MV-4-11 (cell line): Measurements from ENCODE around the gene TCF7L1.

ENCODE experiments used
- DNase-seq: peaks from one replicate; lab custom pipeline; 2025; lab: John Stamatoyannopoulos, UW

TCF7L1 gene

DNA sequence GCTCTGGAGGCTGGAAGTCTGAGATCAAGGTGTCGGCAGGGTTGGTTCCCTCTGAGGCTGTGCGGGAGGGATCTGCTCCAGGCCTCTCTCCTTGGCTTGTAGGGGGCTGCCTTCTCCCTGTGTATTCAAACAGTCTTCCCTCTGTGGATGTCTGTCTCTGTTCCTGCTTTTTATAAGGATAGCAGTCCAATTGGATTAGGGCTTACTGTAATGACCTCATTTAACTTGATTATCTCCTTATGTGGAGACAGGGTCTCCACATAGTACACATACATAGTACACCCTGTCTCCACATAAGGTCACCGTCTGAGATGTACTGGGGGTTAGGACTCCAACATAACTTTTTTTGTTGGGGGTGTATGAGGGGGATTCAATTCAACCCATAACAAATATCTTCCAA, 30.5 kb downstream of the TCF7L1 start:
- no peak for DNase-seq

DNA sequence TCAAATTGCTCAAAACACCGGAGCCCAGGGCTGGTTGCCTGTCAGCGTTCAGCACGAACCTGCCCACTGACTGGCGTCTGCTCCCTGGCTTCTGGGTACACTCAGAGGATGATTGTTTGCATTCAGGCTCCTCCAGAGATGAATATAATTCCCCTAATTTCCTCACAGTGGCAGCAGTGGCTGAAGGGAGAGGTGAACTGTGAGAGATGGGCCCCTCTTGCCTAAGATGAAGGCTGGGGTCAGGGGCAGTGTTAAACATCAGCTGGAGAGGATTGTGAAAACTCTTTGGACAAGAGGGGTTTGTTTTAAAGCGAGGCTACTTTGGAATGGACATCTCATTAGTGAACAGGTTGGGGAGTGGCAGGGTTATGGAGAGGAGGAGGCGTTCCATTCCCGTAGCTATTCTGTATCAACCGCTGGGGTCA, 31.0 kb downstream of the TCF7L1 start:
- no peak for DNase-seq

DNA sequence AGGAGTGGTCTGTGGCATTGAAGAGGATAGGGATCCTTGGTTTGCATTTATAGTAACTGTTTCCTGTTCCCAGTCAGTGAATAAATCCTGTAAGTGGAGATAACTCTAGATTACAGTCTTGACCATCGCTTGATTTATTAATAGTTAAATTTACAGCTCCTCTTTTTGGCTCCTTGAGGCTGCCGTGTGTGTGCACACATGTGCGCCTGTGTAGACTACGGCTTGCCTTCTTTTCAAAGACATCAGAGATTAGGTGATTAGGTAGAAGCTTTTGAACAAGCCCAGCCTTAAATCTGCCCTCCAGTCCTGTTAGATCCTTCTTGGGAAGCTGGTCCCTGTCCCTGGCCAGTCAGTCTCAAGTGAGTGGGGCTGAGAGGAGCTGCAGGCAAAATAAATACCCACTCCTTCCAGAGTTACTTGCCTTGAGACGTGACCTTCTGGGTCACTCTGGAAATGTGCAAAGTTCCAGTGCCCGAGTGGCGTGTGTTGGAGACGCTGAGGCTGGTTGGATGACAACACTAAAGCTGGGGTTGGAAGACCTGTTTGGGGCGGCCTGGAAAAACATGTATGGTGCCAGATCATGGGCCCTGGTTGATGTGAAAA, 32.0 kb downstream of the TCF7L1 start:
- DNase-seq: no peak

DNA sequence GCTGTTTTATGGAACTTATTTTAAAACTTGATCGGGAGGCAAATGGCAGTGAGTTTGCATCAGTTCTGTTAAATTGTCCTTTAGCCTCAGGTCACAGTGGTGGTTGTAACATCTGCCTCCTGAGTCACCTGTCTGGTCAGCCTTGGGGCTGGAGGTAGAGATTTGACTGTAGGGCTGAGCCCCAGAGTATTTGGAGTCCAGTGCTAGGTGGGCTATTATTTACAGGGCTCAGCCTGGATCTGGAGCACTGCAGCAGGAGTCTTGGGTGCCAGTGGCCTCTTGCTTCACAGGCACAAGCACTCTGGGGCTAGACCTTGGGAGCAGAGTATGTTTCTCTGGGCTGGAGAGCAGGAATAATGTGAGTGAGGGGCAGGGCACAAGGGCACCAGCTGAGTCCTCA, 32.8 kb downstream of the TCF7L1 start:
- no peak for DNase-seq

DNA sequence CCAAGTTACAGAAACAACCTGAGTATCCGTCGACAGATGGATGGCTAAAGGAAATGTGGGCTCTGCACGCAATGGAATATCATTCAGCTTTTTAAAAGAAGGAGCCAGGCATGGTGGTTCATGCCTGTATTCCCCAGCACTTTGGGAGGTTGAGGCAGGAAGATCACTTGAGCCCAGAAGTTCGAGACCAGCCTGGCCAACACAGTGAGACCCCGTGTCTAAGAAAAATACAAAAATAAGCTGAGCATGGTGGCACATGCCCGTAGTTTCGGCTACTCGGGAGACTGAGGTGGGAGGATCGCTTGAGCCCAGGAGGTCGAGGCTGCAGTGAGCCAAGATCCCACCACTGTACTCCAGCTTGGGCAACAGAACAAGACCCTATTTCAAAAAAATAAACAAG, 34.3 kb downstream of the TCF7L1 start:
- no peak for DNase-seq

DNA sequence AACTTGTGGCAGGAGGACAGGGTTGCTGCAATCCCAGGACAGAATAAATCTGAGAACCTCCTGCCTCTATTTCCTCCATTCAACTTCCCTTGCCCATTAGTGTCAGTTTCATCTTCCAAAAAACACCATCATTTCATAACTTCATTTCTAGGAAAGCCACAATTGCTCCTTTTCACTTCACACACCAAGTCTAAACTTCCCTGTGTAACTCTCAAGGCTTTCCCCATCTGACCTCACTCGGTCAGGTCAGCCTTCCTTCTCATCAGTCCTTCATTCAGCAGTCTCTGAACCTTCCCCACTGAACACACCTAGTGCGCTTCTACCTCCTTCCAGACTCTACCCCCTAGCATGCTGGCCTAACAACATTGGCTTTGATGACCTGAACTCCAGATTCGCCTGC, 35.8 kb downstream of the TCF7L1 start:
- peak; percentile 51 for DNase-seq

DNA sequence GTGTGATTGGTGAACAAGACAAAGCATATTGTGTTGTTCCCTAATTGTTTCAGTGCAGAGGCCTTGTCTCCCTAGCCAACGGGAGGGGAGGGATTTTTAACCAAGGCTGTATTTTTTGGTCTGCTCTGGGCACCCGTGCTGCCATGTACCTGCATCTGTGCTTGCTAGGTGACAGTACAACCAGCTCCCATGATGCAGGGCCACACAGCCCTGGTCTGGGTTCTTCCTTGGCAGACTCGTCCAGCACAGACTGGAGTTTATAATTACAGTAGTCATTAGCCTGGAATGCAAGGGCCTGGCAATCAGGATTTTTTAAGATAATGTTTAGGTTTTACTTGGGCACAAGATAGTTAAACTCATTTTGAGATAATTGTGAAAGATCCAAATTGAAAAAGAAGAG, 36.4 kb downstream of the TCF7L1 start:
- no peak for DNase-seq

DNA sequence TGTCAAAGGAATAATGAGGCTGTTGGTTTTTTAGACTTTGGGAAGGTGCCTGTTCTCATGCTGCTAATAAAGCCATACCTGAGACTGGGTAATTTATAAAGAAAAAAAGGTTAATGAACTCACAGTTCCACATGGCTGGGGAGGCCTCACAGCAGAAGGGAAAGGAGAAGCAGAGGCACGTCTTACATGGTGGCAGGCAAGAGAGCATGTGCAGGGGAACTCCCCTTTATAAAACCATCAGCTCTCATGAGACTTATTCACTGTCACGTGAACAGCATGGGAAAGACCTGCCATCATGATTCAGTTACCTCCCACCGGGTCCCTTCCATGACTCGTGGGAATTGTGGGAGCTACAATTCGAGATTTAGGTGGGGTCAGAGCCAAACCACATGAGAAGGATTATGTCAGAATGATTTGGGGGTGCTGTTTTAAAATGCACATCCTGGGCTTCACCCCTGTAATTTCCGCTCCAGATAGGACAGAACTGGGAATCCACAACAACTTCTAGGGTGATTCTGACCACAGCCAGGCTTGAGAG, 37.8 kb downstream of the TCF7L1 start:
- DNase-seq: no peak

DNA sequence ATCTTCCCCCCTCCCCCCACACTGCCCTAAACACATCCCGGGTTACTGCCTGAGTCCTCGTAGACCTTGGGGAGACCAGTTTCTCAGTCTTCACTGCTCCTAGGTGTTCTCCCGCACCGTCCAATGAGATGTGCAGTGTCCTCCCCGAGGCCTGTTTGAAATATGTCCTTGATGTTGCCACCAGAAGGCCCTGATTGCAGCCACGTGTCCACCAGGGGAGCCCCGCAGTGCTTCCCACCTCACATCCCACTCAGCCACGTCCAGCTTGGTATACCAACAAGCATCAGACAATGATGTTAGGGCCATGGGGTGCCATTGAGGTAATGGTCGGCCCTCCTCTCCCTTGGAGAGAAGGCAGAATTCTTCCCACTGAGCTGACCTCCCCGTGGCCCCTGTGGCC, 38.7 kb downstream of the TCF7L1 start:
- no peak for DNase-seq

DNA sequence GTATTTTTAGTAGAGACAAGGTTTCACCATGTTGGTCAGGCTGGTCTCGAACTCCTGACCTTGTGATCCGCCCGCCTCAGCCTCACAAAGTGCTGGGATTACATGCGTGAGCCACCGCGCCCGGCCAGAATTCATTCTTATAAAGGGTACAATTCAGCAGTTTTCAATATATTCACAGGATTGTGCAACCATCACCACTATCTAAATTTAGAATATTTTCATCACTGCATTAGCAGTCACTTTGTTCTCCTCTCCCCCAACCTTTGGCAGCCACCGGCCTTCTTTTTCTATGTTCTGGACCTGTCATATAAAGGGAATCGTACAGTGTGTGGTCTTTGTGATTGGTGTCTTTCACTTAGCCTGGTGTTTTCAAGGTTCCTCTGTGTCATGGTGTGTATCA, 40.7 kb downstream of the TCF7L1 start:
- DNase-seq: peak; percentile 72

DNA sequence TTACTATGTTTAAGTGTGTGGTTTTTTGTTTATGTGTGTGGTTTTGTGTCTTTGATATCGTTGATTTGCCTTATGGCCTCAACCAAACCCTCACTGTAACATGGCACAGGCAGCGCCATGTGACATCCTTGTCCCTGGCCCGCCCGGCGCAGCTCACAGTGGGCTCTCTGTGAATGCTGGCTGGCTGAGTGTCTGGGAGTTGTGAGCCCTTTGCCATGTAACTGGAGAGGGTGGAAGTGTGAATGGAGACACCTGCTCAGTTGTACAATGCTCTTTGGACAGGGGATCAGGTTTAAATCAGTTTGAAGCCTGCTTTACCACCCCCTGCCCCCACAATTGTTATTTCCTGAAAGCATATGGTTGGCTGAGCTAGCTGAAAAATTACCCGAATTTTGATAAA, 41.8 kb downstream of the TCF7L1 start:
- DNase-seq: no peak

DNA sequence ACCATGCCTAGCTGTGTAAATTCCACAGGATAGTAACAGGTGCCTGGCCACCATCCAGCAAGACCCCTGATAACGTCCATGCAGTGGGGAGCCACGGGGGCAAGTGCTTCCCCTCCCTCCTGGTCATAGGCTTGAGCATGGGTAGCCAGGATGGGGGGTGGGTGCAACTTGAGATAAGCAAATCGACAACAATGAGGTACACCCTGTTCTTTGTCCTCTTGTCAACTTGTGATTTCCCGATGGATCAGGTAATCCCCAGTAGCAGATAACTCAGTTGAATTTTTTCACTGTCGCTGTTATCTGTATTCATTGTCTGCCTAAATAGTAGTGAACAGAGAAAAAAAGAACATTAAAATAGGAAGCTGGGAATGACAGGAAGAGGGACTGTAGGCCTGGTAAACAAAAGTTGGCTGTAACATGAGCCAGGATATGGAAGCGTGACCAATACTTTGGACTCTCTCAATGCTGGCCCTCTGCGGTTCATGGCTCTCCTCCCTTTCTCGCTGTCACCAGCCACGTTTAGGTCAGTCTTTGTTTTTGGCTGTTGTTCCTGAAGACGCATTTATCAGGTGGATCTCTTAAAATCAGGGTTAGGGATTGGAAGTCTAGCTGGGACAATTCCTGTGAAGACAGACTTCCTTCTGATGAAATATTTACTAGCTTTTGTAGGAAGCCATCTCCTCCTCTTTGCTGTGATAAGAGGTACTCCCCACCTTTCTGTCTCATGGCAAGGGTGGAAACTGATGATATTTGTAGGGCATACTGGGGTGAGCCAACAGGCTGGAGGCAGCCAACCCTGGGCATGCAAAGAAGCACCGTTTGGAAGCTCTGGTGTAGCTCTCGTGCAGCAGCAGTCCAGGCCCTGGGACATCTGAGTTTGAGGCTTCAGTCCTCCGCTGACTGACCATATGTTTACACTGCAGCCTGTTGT, 42.4 kb downstream of the TCF7L1 start:
- DNase-seq: no peak

DNA sequence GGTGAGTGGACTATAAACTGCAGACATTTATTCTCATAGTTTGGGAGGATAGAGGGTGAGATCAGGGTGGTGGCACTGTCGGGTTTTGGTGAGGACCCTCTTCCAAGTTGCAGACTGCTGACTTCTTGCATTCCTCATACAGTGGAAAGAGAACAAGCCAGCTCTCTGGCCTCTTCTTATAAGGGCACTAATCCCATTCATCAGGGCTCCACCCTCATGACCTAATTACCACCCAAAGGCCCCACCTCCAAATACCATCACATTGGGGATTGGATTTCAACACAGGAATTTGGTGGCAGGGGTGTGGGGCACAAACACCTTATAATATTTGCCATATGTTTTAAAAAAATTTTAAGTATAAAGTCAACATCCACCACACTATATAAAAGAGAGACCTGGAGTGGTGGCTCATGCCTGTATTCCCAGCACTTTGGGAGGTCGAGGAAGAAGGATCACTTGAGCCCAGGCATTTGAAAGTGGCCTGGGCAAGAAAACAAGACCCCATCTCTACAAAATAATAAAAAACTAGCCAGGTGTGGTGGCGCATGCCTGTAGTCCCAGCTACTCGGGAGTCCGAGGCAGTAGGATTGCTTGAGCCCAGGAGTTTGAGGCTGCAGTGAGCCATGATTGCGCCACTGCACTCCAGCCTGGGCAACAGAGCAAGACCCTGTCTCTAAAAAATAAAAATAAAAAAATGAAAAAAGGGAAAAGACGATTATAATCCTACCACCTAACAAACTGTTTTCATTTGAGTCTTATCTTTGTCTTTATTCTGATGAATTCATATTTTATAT, 44.0 kb downstream of the TCF7L1 start:
- DNase-seq: no peak

DNA sequence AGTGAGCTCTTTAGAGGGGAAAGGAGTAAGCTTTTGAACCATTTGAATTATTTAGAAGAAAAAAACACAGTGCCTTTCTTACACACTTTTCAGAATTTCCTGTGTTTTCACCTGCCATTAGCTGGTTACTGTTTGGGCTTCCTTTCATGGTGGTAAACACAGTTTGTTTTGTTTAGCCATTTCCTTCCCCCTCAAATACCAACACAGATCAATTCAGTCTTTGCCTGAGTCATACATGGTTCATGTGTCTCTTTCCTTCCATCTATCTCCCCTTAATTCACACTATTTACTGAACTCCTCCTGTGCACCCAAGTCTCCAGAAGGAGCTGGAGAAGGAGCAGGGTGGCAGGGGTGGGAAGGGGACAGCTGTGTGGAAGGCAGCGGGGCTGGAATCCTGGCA, 45.0 kb downstream of the TCF7L1 start:
- no peak for DNase-seq

DNA sequence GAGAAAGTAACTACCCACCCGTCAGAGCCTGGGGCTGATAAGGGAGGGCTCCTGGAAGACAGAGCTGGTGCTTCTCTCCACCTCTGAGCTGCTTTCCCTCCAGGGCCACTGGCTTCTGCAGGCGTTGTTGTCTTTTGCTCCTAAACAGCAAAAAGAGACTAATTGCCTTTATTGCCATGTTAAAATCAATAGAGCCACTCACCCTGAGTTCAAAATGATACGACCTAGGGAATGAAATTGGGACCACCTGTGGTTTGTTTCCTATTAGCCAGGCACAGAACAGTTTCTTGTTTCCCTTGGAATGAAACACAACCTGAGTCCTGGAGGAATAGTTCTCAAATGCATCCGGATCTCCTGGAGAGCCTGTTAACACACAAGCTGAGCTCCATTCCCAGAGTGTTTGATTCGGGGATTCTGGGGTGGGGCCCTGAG, 45.8 kb downstream of the TCF7L1 start:
- DNase-seq: no peak

DNA sequence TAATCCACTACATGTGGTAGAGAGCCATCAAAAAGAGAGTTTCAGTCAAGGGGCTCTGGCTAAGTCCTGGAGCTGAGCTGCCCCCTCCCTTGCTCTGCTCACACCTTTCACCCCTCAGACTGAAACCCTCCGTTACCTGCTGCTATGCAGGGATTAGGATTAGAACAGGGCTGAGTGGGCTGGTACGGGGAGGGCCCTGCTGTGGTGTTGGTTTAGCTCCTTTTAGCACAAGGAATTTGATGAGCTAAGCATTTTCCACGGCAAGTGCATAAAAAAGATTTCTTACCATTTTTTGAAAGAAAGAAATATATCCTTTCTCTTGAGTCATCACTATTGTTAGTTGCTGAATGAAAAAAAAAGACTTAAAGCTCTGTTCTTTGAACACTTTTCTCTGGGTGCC, 46.3 kb downstream of the TCF7L1 start:
- no peak for DNase-seq

DNA sequence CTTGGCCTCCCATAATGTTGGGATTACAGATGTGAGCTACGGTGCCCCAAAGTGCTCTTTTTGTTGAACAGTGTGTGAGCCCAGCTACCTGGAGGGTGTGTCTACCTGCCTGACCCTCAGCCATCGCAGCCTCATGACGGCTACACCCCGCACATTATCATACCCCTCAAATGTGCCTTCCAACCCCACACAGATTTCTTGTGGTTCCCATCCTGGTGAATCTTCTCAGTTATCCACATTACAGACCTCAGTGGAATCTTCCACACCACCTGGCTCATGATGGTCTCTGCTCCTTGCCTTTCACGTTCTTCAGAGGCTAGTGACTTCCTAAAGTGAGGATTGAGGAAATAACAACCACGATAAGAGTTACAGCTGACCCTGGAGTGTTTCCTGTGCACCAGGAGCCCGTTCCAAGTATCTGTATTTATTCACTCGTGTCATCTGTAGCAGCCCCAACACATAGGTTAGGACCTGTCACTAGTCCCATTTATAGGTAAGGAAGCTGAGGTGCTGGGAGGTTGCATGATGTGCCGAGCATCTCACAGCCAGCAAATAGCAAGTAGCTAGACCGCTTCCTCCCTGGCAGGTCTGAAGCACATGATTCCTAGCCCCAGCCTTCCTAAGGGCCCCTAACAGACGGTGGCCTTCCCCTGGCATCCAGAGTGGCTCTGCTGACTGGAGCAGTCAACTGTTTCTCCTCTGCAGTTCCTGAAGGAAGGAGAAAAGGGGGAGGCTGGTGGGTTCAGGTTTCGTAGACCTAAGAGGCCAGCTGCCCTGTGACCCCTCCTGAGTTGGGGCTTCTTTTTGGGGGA, 47.3 kb downstream of the TCF7L1 start:
- no peak for DNase-seq

DNA sequence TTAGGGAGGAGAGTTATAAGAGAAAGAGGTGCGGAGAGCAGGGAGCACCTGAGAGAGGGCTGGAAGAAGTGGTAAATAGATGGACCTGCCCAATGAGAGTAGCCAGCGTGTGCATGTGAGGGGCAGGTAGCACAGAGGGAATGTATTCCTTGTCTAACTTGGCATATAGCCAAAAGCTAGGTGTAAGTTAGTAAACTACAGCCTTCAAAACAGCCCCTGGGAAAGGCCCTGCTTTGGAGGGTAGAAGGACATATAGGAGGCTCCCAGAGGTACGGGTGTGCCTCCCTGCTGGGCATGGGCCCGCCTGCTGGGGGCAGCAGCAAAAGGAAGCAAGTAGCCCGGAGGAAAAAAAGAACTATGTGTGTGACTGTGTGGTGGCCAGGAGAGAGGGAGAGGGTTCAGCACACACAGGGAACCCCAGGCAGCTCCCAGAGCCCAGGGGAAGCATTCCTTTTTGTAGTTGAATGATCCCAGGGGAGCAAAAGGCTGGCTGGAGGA, 48.0 kb downstream of the TCF7L1 start:
- no peak for DNase-seq

DNA sequence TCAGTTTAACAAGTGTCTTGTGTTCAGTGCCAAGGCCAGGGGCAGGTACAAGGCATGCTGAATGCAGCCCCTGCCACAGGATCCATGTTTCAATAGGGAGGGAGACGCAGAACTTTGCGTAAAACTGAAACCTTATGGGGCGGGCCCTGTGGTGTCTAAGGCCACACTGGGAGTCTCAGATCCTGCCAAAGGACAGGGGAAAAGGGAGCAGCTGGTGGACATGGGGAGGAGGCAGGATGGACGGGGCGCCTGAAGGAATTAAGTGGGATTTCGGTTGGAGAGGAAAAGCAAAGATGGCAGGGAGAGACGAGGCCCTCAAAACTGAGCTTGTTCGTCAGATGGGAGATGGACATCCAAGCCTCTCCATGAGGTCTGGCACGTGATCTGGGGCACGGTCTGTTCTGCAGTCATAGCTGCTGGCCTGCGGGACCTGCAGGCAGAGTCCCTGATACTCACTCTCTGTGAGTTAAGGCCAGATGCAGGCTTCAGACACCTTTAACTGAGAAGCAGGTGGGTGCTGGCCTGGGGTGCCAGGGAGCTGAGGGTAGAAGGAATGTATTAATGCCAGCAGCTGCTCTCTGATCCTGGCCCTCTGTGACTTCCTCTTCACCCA, 48.8 kb downstream of the TCF7L1 start:
- no peak for DNase-seq

DNA sequence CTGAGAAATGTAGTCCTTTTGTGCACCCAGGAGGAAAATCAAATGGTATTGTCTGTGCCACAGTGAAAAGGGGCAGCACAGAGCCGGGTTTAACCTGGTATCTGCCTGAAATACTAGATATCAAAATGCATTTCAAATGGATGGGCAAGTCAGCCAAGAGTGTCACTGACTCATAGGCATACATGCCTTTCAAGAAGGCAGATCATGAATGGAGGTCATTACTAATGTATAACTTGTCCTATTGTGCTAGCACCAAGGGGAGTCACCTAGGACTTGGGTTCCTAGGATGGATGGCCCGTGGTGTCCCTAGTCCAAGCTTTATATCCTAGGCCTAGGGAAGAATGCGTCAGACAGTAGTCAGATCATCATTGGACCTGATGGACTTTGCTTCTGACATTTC, 49.9 kb downstream of the TCF7L1 start:
- no peak for DNase-seq

DNA sequence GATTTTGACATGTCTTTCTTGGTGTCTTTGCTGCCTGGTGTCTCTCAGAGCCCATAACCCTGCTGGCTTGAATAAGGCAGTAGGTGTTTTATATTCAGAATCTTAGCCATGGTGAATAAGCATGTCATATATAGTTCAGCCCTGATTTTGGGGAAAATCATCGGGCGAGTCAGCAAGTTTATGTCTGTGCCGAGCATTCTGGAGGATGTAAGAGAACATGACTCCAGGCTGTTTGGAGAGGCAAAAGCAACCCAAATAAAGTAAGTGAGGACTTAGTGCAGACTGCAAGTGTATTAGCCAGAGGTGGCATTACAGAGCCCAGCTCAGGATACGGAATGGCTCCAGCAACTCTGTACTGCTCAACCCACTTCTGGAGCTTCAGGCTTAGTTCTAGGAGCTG, 50.3 kb downstream of the TCF7L1 start:
- no peak for DNase-seq
